Osteoblast (primary cell): Measurements from ENCODE around the gene ARHGAP21. TPM values are rescaled to one million over a fixed set of nuclear protein-coding genes. Genes with fewer than 3 reads are reported as not detected.
"Not testable (repeated sequence)": the region's sequence is repeated elsewhere in the genome, so short reads cannot be mapped to it uniquely, and the experiment has no call there.

Source experiments
- DNase-seq: peaks from one replicate; pipeline ENCODE4 v3.0.0; 2011; ENCODE audit warnings: low spot score, mixed read lengths; ENCODE audit not compliant: insufficient read length; ENCODE audit errors: missing footprints
- H2AFZ ChIP-seq: 2 replicates; pipeline ENCODE4 v1.6.0; 2011; ENCODE audit warnings: mild to moderate bottlenecking, low read length
- H3K27ac ChIP-seq: 2 replicates; pipeline ENCODE4 v1.5.1; 2011; ENCODE audit warnings: mild to moderate bottlenecking, low read depth, low read length, moderate library complexity
- H3K27me3 ChIP-seq: 2 replicates; pipeline ENCODE4 v1.6.0; 2012; ENCODE audit warnings: mild to moderate bottlenecking, control low read depth, inconsistent platforms, low read length, moderate library complexity; ENCODE audit not compliant: insufficient read depth
- H3K36me3 ChIP-seq: 2 replicates; pipeline ENCODE4 v1.5.1; 2011; ENCODE audit warnings: mild to moderate bottlenecking, low read length, control low read depth, moderate library complexity; ENCODE audit not compliant: insufficient read depth
- H3K4me1 ChIP-seq: 2 replicates; pipeline ENCODE4 v1.5.1; 2011; ENCODE audit warnings: mild to moderate bottlenecking, low read length, control low read depth, moderate library complexity; ENCODE audit not compliant: insufficient read depth
- H3K4me2 ChIP-seq: 2 replicates; pipeline ENCODE4 v1.6.0; 2011; ENCODE audit warnings: mild to moderate bottlenecking, low read length; ENCODE audit not compliant: insufficient read depth
- H3K4me3 ChIP-seq: fragments of 200-600 bp; sonication (generic); 3 replicates; pipeline ENCODE4 v1.5.1; 2012; ENCODE audit warnings: mild to moderate bottlenecking, low read length, inconsistent platforms; ENCODE audit not compliant: insufficient read depth
- H3K79me2 ChIP-seq: 2 replicates; pipeline ENCODE4 v1.6.0; 2012; ENCODE audit warnings: mild to moderate bottlenecking, low read length, control low read depth, inconsistent platforms; ENCODE audit not compliant: insufficient read depth
- H3K9me3 ChIP-seq: 2 replicates; pipeline ENCODE4 v1.5.1; 2011; ENCODE audit warnings: low read depth, low read length, control low read depth
- H4K20me1 ChIP-seq: 2 replicates; pipeline ENCODE4 v1.6.0; 2012; ENCODE audit warnings: mild to moderate bottlenecking, low read length, control low read depth; ENCODE audit not compliant: insufficient read depth
- total RNA-seq: library from RNA; depleted of rRNA; stranded (reverse); fragments of >200 nt; gene quantifications from 2 replicates; pipeline ENCODE4 v1.2.3, GENCODE V29; 2012
- TF ChIP-seq, protein P1 (sequence below): IDR thresholded peaks from 2 replicates; pipeline ENCODE4 v1.5.1; 2011; ENCODE audit warnings: mild to moderate bottlenecking, low read depth, low read length, moderate library complexity; ENCODE audit errors: extremely low read depth

Gene ARHGAP21
- total RNA-seq, result 140 and 165 TPM in 2 replicates

DNA sequence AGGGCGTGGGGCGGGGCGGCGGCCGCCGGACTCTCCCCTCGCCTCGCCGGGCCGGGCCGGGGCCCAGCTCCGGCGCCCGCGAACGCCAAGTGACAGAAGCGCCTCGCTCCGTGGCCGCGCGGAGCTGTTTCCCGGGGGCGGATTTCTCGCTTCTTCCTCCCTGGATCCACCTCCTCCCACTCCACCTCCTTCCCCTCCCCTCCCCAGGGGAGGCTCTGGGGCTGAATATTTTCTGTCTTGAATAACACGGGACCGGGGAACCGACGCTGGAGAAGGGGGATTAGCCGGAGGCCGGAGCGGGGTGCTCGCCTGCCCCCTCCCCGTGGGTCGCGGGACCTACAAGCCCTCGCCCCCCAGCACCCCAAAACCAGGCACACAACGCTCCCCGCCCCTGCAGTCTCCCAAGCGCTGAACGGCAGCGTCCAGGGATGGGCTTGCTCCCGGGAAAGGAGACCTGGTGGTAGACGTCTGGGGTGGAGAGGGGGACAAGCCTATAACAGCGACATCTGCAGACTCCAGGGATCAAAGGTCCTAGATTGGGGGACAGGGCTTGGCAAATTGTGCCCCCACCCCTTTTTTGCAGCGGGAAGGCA lies at the start of gene ARHGAP21:
ARHGAP21 (minus strand) TSS at position 100 of the 593 bp plus-strand sequence. CDS start 1,988 bp downstream, outside the sequence.
- peaks cover 14% of the 10 kb centered on the region for H4K20me1 ChIP-seq
- TF ChIP-seq, protein P1, sequence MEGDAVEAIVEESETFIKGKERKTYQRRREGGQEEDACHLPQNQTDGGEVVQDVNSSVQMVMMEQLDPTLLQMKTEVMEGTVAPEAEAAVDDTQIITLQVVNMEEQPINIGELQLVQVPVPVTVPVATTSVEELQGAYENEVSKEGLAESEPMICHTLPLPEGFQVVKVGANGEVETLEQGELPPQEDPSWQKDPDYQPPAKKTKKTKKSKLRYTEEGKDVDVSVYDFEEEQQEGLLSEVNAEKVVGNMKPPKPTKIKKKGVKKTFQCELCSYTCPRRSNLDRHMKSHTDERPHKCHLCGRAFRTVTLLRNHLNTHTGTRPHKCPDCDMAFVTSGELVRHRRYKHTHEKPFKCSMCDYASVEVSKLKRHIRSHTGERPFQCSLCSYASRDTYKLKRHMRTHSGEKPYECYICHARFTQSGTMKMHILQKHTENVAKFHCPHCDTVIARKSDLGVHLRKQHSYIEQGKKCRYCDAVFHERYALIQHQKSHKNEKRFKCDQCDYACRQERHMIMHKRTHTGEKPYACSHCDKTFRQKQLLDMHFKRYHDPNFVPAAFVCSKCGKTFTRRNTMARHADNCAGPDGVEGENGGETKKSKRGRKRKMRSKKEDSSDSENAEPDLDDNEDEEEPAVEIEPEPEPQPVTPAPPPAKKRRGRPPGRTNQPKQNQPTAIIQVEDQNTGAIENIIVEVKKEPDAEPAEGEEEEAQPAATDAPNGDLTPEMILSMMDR, result no peak
- no peaks in the 10 kb centered on the region for H3K36me3 ChIP-seq
- H3K79me2 ChIP-seq, result peaks cover 46% of the 10 kb centered on the region
- DNase-seq, result peak; percentile 94
- H2AFZ ChIP-seq, result peak within 1 kb of the TSS; percentile 97
- H3K27me3 ChIP-seq, result no peaks in the 10 kb centered on the region
- H3K4me1 ChIP-seq, result peaks cover 29% of the 10 kb centered on the region
- H3K27ac ChIP-seq, result peak within 1 kb of the TSS; percentile 81
- peak within 1 kb of the TSS; percentile 100 for H3K4me2 ChIP-seq
- no peaks in the 10 kb centered on the region for H3K9me3 ChIP-seq
- peak within 1 kb of the TSS; percentile 91 for H3K4me3 ChIP-seq

DNA sequence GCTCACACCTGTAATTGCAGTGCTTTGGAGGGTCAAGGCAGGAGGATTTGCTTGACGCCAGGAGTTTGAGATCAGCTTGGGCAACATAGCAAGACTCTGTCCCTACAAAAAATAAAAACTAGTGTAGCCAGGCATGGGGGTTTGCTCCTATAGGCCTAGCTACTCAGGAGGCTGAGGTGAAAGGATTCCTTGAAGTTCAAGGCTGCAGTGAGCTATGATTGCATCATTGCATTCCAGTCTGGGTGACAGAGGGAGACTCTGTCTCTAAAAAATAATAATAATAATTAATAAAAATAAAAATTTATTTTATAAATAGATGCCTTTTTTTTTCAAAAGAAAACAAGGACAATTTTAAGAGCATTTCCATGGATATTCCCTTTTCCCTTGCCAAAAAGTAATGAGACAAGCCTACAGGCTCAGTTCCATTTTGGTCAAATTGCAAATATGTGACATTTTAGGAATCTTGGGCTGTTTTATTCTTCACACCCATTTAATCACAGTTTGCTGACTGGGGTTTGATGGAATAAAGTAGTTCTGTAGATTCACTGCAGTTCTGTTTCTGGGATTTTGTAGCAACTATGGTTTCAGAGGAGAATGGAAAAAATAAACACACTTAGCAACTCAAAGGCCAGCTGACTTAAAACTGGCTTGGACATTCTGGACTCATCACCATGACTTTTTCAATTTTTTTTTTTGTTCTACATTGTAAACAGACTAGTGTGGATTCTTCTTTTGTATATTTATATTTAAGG lies 48.4 kb upstream of the ARHGAP21 start:
- Histone ChIP-seq H4K20me1 (no peaks in the 10 kb centered on the region), H3K4me2 (no peak overlapping the region), H3K27ac (no peak overlapping the region), H3K36me3 (no peaks in the 10 kb centered on the region), H3K4me1 (no peaks in the 10 kb centered on the region), H2AFZ (no peak overlapping the region), H3K4me3 (no peak overlapping the region), H3K9me3 (no peaks in the 10 kb centered on the region), H3K79me2 (no peaks in the 10 kb centered on the region), H3K27me3 (no peaks in the 10 kb centered on the region)
- TF ChIP-seq, protein P1, result no peak
- DNase-seq, result peak; percentile 30

DNA sequence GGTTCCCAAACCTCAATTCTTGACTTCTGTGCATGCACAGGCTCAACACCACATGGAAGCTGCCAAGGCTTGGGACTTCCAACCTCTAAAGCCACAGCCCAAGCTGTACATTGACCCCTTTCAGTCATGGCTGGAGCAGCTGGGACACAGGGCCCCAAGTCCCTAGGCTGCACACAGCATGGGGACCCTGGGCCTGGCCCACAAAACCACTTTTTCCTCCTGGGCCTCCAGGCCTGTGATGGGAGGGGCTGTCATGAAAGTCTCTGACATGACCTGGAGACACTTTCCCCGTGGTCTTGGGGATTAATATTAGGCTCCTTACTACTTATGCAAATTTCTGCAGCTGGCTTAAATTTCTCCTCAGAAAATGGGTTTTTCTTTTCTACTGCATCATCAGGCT lies 41.3 kb upstream of the ARHGAP21 start:
- DNase-seq, result not testable (repeated sequence)

DNA sequence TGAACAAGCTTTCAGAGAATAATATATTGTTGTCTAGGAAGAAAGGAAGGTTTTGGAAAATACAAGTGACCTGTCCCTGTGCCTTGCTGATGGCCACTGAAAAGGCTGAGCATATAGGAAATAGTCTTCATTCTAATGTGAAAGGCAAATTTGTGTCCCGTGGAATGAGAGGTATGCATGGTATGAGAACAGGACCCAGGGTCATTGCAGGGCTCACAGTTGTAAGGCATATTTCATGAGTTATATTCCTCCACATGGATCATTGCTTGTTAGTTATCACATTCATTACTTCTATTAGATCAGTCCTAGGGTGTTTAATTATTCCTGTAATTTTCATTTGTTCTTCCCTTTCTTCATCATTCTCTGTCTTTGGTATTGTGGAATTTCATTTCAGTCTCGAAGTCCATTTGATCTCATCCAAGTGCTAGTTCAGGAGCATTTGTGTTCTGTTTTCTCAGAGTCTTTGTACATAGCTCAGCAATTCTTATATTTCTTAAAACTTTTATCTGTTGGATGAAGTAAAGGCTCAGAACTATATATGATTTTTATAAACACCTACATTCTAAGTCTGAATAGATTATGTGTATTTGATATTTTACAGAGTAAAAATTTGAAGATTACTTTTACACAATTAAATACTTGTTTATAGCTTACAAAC lies 39.4 kb upstream of the ARHGAP21 start:
- TF ChIP-seq, protein P1, result no peak
- Histone ChIP-seq H3K27me3 (no peaks in the 10 kb centered on the region), H3K4me3 (no peak overlapping the region), H2AFZ (no peak overlapping the region), H3K4me2 (no peak overlapping the region), H3K79me2 (no peaks in the 10 kb centered on the region), H3K27ac (no peak overlapping the region), H3K9me3 (no peaks in the 10 kb centered on the region), H4K20me1 (no peaks in the 10 kb centered on the region), H3K4me1 (peaks cover 16% of the 10 kb centered on the region), H3K36me3 (no peaks in the 10 kb centered on the region)
- peak; percentile 53 for DNase-seq

More for the DNA sequence above, 41.3 kb upstream of the ARHGAP21 start:
- H3K9me3 ChIP-seq, H3K27ac ChIP-seq, H3K4me2 ChIP-seq, H3K4me3 ChIP-seq, H3K79me2 ChIP-seq, H3K36me3 ChIP-seq, H4K20me1 ChIP-seq, H2AFZ ChIP-seq, H3K27me3 ChIP-seq: not testable (repeated sequence)
- H3K4me1 ChIP-seq, result peaks cover 16% of the 10 kb centered on the region
